GM19467 (cell line): ENCODE measurements around the gene EDNRA.
A peak's percentile ranks its signal among the peaks of the same experiment; 100 is the strongest.

ENCODE experiments used
- ATAC-seq: cut with Tn5 transposase; IDR thresholded peaks from one replicate; pipeline ENCODE4 v1.9.1; 2021; ENCODE audit warnings: mild to moderate bottlenecking, moderate library complexity; ENCODE audit not compliant: unreplicated experiment

EDNRA gene

GRCh38 chr4:147586032-147586431 lies 105.1 kb downstream of the EDNRA start:
- ATAC-seq = no peak

GRCh38 chr4:147586637-147587036 lies 105.7 kb downstream of the EDNRA start:
- peak; percentile 47 for ATAC-seq

- ATAC-seq = no peak
Observed at GRCh38 chr4:147587041-147587440, 106.1 kb downstream of the EDNRA start.

GRCh38 chr4:147589586-147589985 lies 108.7 kb downstream of the EDNRA start:
- ATAC-seq = no peak

GRCh38 chr4:147590249-147590920 lies 109.5 kb downstream of the EDNRA start:
- ATAC-seq = no peak

GRCh38 chr4:147591106-147591505 lies 110.2 kb downstream of the EDNRA start:
- no peak for ATAC-seq

GRCh38 chr4:147594107-147594506 lies 113.2 kb downstream of the EDNRA start:
- no peak for ATAC-seq
